Stimulated activated CD4-positive, alpha-beta T cell treated with anti-CD3 and anti-CD28 coated beads, TNF-alpha, amount 100 ng/mL, for 1 hour (primary cell): Measurements from ENCODE around the gene ERC2.
"Not testable (repeated sequence)": the region's sequence is repeated elsewhere in the genome, so short reads cannot be mapped to it uniquely, and the experiment has no call there.

Experiments used
- DNase-seq, 3 donors: peaks; one replicate each; pipeline ENCODE4 v3.0.0-alpha.2; 2020; ENCODE audit warnings: low read depth in 3 of 3, low spot score in 1 of 3

The ERC2 gene

GRCh38 chr3:56468184-56469106, at the start of gene ERC2:
TSS of gene ERC2 (minus strand) at chr3:56468467.
- no peak for DNase-seq

GRCh38 chr3:56502738-56503137, 34.5 kb upstream of the ERC2 start:
- no peak for DNase-seq

GRCh38 chr3:56496376-56496775, 28.1 kb upstream of the ERC2 start:
- not testable (repeated sequence) for DNase-seq

GRCh38 chr3:56494679-56495322, 26.5 kb upstream of the ERC2 start:
- DNase-seq = peak; percentile 22 to 49 (median 32)

GRCh38 chr3:56491566-56491965, 23.3 kb upstream of the ERC2 start:
- no peak for DNase-seq

GRCh38 chr3:56488812-56489600, 20.7 kb upstream of the ERC2 start:
- DNase-seq = no peak

GRCh38 chr3:56484525-56485032, 16.3 kb upstream of the ERC2 start:
- DNase-seq = no peak

- DNase-seq = no peak
Measured at GRCh38 chr3:56484122-56484521, 15.9 kb upstream of the ERC2 start.

- no peak for DNase-seq
Measured at GRCh38 chr3:56477646-56478045, 9.4 kb upstream of the ERC2 start.

- no peak for DNase-seq
Measured at GRCh38 chr3:56476771-56477170, 8.5 kb upstream of the ERC2 start.

GRCh38 chr3:56471771-56472170, 3.5 kb upstream of the ERC2 start:
- no peak for DNase-seq

GRCh38 chr3:56469141-56469540, 874 bp upstream of the ERC2 start:
- DNase-seq = no peak

GRCh38 chr3:56467801-56468183, 475 bp downstream of the ERC2 start:
- DNase-seq = no peak

- DNase-seq = no peak
Measured at GRCh38 chr3:56467108-56467507, 1.2 kb downstream of the ERC2 start.

- DNase-seq = no peak
Measured at GRCh38 chr3:56459719-56460118, 8.5 kb downstream of the ERC2 start.

- no peak for DNase-seq
Measured at GRCh38 chr3:56459104-56459496, 9.2 kb downstream of the ERC2 start.

- DNase-seq = no peak
Measured at GRCh38 chr3:56458496-56459103, 9.7 kb downstream of the ERC2 start.

GRCh38 chr3:56456117-56456516, 12.2 kb downstream of the ERC2 start:
- no peak for DNase-seq

GRCh38 chr3:56453011-56453410, 15.3 kb downstream of the ERC2 start:
- no peak for DNase-seq

GRCh38 chr3:56452085-56452484, 16.2 kb downstream of the ERC2 start:
- DNase-seq = no peak

- no peak for DNase-seq
Measured at GRCh38 chr3:56443372-56443771, 24.9 kb downstream of the ERC2 start.
